Activated CD4-positive, alpha-beta T cell treated with anti-CD3 and anti-CD28 coated beads for 4 hours (primary cell): ENCODE measurements around the gene SYNGR3.

ENCODE experiments used
- DNase-seq, 2 donors: peaks; one replicate each; pipeline ENCODE4 v3.0.0-alpha.2; 2020

SYNGR3 gene

GRCh38 chr16:1997494-1998359, 8.0 kb downstream of the SYNGR3 start:
- DNase-seq = no peak

GRCh38 chr16:1998360-1998835, 8.6 kb downstream of the SYNGR3 start:
- DNase-seq = no peak

- no peak for DNase-seq
These were observed 9.4 kb downstream of the SYNGR3 start for GRCh38 chr16:1998852-1999801.

GRCh38 chr16:1999866-2000514, 10.2 kb downstream of the SYNGR3 start:
- DNase-seq = no peak

GRCh38 chr16:2001035-2001434, 11.3 kb downstream of the SYNGR3 start:
- DNase-seq = no peak

GRCh38 chr16:2001456-2002355, 11.9 kb downstream of the SYNGR3 start:
- DNase-seq = no peak

- no peak for DNase-seq
These were observed 12.8 kb downstream of the SYNGR3 start for GRCh38 chr16:2002406-2003230.

- no peak for DNase-seq
These were observed 13.6 kb downstream of the SYNGR3 start for GRCh38 chr16:2003231-2003826.

- DNase-seq = peak; percentile 85 to 86
These were observed 14.3 kb downstream of the SYNGR3 start for GRCh38 chr16:2003827-2004641.

- no peak for DNase-seq
These were observed 15.2 kb downstream of the SYNGR3 start for GRCh38 chr16:2004795-2005517.

GRCh38 chr16:2005646-2006045, 15.9 kb downstream of the SYNGR3 start:
- no peak for DNase-seq

- no peak for DNase-seq
These were observed 16.5 kb downstream of the SYNGR3 start for GRCh38 chr16:2006317-2006716.

- DNase-seq = no peak
These were observed 17.5 kb downstream of the SYNGR3 start for GRCh38 chr16:2007081-2007836.

- no peak for DNase-seq
These were observed 18.3 kb downstream of the SYNGR3 start for GRCh38 chr16:2008009-2008526.

- DNase-seq = no peak
These were observed 18.9 kb downstream of the SYNGR3 start for GRCh38 chr16:2008631-2009163.

- DNase-seq = no peak
These were observed 19.5 kb downstream of the SYNGR3 start for GRCh38 chr16:2009164-2009711.

- peak; percentile 73 to 77 for DNase-seq
These were observed 20.2 kb downstream of the SYNGR3 start, which contains the start of gene ZNF598 for GRCh38 chr16:2009791-2010510. ZNF598 (minus strand) TSS chr16:2009821.
